OCI-LY7 (cell line): ENCODE measurements around the gene SMIM35.

Experiments used
- CTCF ChIP-seq: fragments of 200-600 bp; sonication (generic); conservative IDR thresholded peaks from 2 replicates; pipeline ENCODE4 v1.5.1; 2014; ENCODE audit warnings: mild to moderate bottlenecking, antibody characterized with exemption, low read length, moderate library complexity, mixed read lengths
- EZH2phosphoT487 ChIP-seq: fragments of 200-600 bp; sonication (generic); IDR thresholded peaks from 2 replicates; pipeline ENCODE4 v1.6.1; 2018; ENCODE audit warnings: low read depth, borderline replicate concordance, mild to moderate bottlenecking, mixed run types, antibody characterized with exemption, low read length, moderate library complexity, mixed read lengths

- no peak for TF ChIP-seq CTCF
- no peak for TF ChIP-seq EZH2phosphoT487
These were observed 15.2 kb downstream of the SMIM35 start for GRCh38 chr11:118071416-118072030.
